Caco-2 (cell line): ENCODE data around the gene PTCRA. TPM values are rescaled to one million over a fixed set of nuclear protein-coding genes. Genes with fewer than 3 reads are reported as not detected.

Experiments
- BruUV-seq: library from RNA; stranded (reverse); fragments of 400-500 nt; replicated peaks from 2 replicates; lab custom pipeline; 2021; lab: Mats Ljungman, UMichigan
- CTCF ChIA-PET: fragments of 300-600 bp; sonication (Branson Sonifier 250); formaldehyde crosslinking; loops from one replicate; lab custom pipeline; 2022; ENCODE audit warnings: antibody characterized with exemption; lab: Charles Lee
- POLR2A ChIA-PET: fragments of 300-600 bp; sonication (Branson Sonifier 250); formaldehyde crosslinking; loops from one replicate; lab custom pipeline; 2022; ENCODE audit warnings: antibody characterized with exemption; lab: Charles Lee
- DNase-seq, 2 experiments: peaks; one replicate each; pipeline versions ENCODE4 v3.0.0 to v3.0.0-alpha.2; 2020 to 2022
- H3K27me3 ChIP-seq: replicated peaks from 2 replicates; pipeline ENCODE4 v1.6.0; 2011; ENCODE audit warnings: low read length; ENCODE audit not compliant: control insufficient read depth, insufficient read depth
- H3K36me3 ChIP-seq: 2 replicates; pipeline ENCODE4 v1.5.1; 2011; ENCODE audit warnings: low read length; ENCODE audit not compliant: control insufficient read depth, insufficient read depth
- H3K4me1 ChIP-seq: fragments of 250-450 bp; sonication (Bioruptor Pico); 2 replicates; pipeline ENCODE4 v1.5.1; 2020; ENCODE audit warnings: mild to moderate bottlenecking
- H3K4me3 ChIP-seq: 2 replicates; pipeline ENCODE4 v1.5.1; 2011; ENCODE audit warnings: low read depth, mild to moderate bottlenecking, control low read depth, low read length
- H3K9me3 ChIP-seq: fragments of 250-450 bp; sonication (Bioruptor Pico); 2 replicates; pipeline ENCODE4 v1.5.1; 2020; ENCODE audit warnings: mild to moderate bottlenecking, moderate library complexity
- H3K27ac Mint-ChIP-seq: one replicate; pipeline ENCODE4 v1.8.0; 2022; ENCODE audit warnings: mixed read lengths; ENCODE audit not compliant: unreplicated experiment
- H3K27me3 Mint-ChIP-seq: one replicate; pipeline ENCODE4 v1.8.0; 2022; ENCODE audit warnings: mixed read lengths; ENCODE audit not compliant: insufficient read depth, unreplicated experiment
- H3K36me3 Mint-ChIP-seq: one replicate; pipeline ENCODE4 v1.8.0; 2022; ENCODE audit warnings: mild to moderate bottlenecking, mixed read lengths; ENCODE audit not compliant: insufficient read depth, unreplicated experiment
- H3K4me1 Mint-ChIP-seq: one replicate; pipeline ENCODE4 v1.8.0; 2022; ENCODE audit warnings: low read depth, mixed read lengths; ENCODE audit not compliant: unreplicated experiment
- H3K4me3 Mint-ChIP-seq: one replicate; pipeline ENCODE4 v1.8.0; 2022; ENCODE audit warnings: mild to moderate bottlenecking, moderate library complexity, mixed read lengths; ENCODE audit not compliant: unreplicated experiment
- H3K9me3 Mint-ChIP-seq: one replicate; pipeline ENCODE4 v1.8.0; 2022; ENCODE audit warnings: mixed read lengths; ENCODE audit not compliant: unreplicated experiment
- CTCF ChIP-seq, 2 experiments: fragments of 200-600 bp in 1 of 2; IDR thresholded peaks; 1 replicate in 1 of 2; 2 replicates in 1 of 2; pipeline versions ENCODE4 v1.5.1 to v1.8.0; 2011 to 2022; ENCODE audit warnings: antibody characterized with exemption in 1 of 2, control low read depth in 1 of 2, inconsistent platforms in 1 of 2, low read depth in 1 of 2, low read length in 1 of 2, mild to moderate bottlenecking in 1 of 2, moderate library complexity in 1 of 2; ENCODE audit not compliant: insufficient read depth in 1 of 2, severe bottlenecking in 1 of 2, unreplicated experiment in 1 of 2
- intact Hi-C: fragments of 100-400 bp; cut with micrococcal nuclease; formaldehyde crosslinking; loops from one replicate; pipeline ENCODE4 v1.10.0; 2022; ENCODE audit not compliant: unreplicated experiment
- total RNA-seq: library from RNA; stranded (reverse); gene quantifications from 2 replicates; pipeline ENCODE4 v1.2.3, GENCODE V29; 2022

PTCRA gene
- total RNA-seq, 1 experiment from 2014 or later, result not detected

- no peak overlapping the region for H3K4me3 Mint-ChIP-seq
- H3K4me3 ChIP-seq, result no peak overlapping the region
- H3K9me3 ChIP-seq, result no peaks in the 10 kb centered on the region
- BruUV-seq, result no TSS peak
- no peaks in the 10 kb centered on the region for H3K27me3 Mint-ChIP-seq
- ChIA-PET POLR2A (no interaction called here), CTCF (interaction anchor here (0.6 to 0.7 kb wide), 2 partner anchors 15 to 442 kb away, joined by 3 read pairs; partner anchors contain the start of gene CNPY3)
- no peaks in the 10 kb centered on the region for H3K4me1 Mint-ChIP-seq
- no peaks in the 10 kb centered on the region for H3K4me1 ChIP-seq
- no peaks in the 10 kb centered on the region; the same call in 1 of the 2 replicates for H3K27me3 ChIP-seq
- DNase-seq, result no peak
- no peaks in the 10 kb centered on the region for H3K36me3 Mint-ChIP-seq
- H3K36me3 ChIP-seq, result no peaks in the 10 kb centered on the region
- no peaks in the 10 kb centered on the region for H3K9me3 Mint-ChIP-seq
- no peak overlapping the region for H3K27ac Mint-ChIP-seq
- TF ChIP-seq CTCF (IDR thresholded peaks at IDR 0.05; ENCODE audit: insufficient read depth in 1 of 2, low read depth in 1 of 2, low read length in 1 of 2, severe bottlenecking in 1 of 2, unreplicated experiment in 1 of 2), result no peak
- intact Hi-C loops, result no loop called here
Observed at GRCh38 chr6:42914546-42914945, 1.3 kb upstream of the PTCRA start.

GRCh38 chr6:42916288-42916687 lies 435 bp downstream of the PTCRA start:
- no peak overlapping the region for H3K4me3 ChIP-seq
- H3K4me1 ChIP-seq, result no peaks in the 10 kb centered on the region
- no peaks in the 10 kb centered on the region; the same call in 1 of the 2 replicates for H3K27me3 ChIP-seq
- Mint-ChIP-seq H3K36me3 (no peaks in the 10 kb centered on the region), H3K4me1 (no peaks in the 10 kb centered on the region), H3K4me3 (no peak overlapping the region), H3K9me3 (no peaks in the 10 kb centered on the region), H3K27me3 (no peaks in the 10 kb centered on the region), H3K27ac (no peak overlapping the region)
- ChIA-PET POLR2A (no interaction called here), CTCF (no interaction called here)
- BruUV-seq, result no TSS peak
- no peaks in the 10 kb centered on the region for H3K9me3 ChIP-seq
- TF ChIP-seq CTCF (IDR thresholded peaks at IDR 0.05; ENCODE audit: insufficient read depth in 1 of 2, low read depth in 1 of 2, low read length in 1 of 2, severe bottlenecking in 1 of 2, unreplicated experiment in 1 of 2), result no peak
- DNase-seq, result no peak
- intact Hi-C loops, result no loop called here
- no peaks in the 10 kb centered on the region for H3K36me3 ChIP-seq

GRCh38 chr6:42921801-42922200 lies 5.9 kb downstream of the PTCRA start:
- POLR2A ChIA-PET, result interaction anchor here (0.7 kb wide), 1 partner anchor 71 kb away, joined by 4 read pairs; no protein-coding TSS in a partner anchor
- Histone ChIP-seq H3K4me3 (no peak overlapping the region), H3K36me3 (no peaks in the 10 kb centered on the region), H3K4me1 (no peaks in the 10 kb centered on the region), H3K9me3 (no peaks in the 10 kb centered on the region), H3K27me3 (no peaks in the 10 kb centered on the region)
- H3K9me3 Mint-ChIP-seq, result no peaks in the 10 kb centered on the region
- intact Hi-C loops, result no loop called here
- CTCF ChIA-PET, result no interaction called here
- H3K27me3 Mint-ChIP-seq, result no peaks in the 10 kb centered on the region
- no peak overlapping the region for H3K27ac Mint-ChIP-seq
- no peak for TF ChIP-seq CTCF (IDR thresholded peaks at IDR 0.05; ENCODE audit: insufficient read depth in 1 of 2, low read depth in 1 of 2, low read length in 1 of 2, severe bottlenecking in 1 of 2, unreplicated experiment in 1 of 2)
- no TSS peak for BruUV-seq
- DNase-seq, result no peak
- no peak overlapping the region for H3K4me3 Mint-ChIP-seq
- H3K4me1 Mint-ChIP-seq, result no peaks in the 10 kb centered on the region
- no peaks in the 10 kb centered on the region for H3K36me3 Mint-ChIP-seq
